Measurements from ENCODE around the gene ZCCHC14.

The ZCCHC14 gene

DNA sequence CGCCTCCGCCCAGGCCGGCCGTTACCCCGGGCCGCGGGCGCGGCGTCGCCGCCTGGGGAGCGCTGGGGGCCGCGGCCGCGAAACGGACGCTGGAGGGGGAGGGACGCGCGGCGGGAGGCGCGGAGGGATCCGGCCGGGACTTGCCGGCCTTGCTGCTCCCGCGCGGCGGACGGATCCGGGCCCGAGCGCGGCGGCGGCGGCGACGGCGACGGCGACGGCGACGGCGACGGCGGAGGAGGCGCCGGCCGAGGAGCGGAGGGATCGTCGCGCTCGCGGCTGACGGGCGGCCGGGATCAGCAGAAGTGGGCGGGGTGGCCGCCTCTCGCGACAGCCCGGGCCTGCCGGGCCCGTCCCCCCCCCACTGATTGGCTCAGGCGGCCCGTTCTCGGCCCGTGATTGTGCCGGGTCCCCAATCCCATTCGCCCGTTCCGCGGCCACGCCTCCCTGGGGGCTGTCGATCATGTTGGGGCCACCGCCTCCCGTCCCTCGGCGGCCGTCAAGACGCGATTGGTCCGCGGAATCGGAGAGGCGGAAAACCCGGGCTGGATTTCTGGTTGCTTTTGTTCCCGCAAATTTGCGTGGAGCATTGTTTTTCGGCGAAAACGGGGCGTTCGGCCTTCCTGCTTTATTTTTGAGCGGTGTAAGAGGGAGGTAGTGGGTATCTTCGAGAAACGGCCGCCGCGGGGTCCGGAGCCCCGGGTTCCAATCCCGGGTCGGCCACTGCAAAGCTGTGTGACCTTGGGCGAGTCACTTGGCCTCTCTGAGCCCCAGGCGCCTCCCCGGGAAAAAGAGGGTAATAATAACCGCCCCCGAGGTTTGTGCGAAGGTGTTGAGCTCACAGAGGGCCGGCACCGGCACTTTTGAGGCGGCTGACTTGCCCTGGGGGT is at the start of gene ZCCHC14:
TSS of gene ZCCHC14 (minus strand) at position 304 of the 887 bp plus-strand sequence. CDS start 786 bp downstream, outside the sequence.
- peak; percentile 97 for DNase-seq (ENCODE audit: low read depth)

GRCh38 chr16:87541872-87542234 is 49.0 kb upstream of the ZCCHC14 start:
- no peak for DNase-seq (ENCODE audit: low read depth)

GRCh38 chr16:87541147-87541871 is 48.5 kb upstream of the ZCCHC14 start:
- no peak for DNase-seq (ENCODE audit: low read depth)

- no peak for DNase-seq (ENCODE audit: low read depth)
These were observed 48.0 kb upstream of the ZCCHC14 start for GRCh38 chr16:87540897-87541146.

DNA sequence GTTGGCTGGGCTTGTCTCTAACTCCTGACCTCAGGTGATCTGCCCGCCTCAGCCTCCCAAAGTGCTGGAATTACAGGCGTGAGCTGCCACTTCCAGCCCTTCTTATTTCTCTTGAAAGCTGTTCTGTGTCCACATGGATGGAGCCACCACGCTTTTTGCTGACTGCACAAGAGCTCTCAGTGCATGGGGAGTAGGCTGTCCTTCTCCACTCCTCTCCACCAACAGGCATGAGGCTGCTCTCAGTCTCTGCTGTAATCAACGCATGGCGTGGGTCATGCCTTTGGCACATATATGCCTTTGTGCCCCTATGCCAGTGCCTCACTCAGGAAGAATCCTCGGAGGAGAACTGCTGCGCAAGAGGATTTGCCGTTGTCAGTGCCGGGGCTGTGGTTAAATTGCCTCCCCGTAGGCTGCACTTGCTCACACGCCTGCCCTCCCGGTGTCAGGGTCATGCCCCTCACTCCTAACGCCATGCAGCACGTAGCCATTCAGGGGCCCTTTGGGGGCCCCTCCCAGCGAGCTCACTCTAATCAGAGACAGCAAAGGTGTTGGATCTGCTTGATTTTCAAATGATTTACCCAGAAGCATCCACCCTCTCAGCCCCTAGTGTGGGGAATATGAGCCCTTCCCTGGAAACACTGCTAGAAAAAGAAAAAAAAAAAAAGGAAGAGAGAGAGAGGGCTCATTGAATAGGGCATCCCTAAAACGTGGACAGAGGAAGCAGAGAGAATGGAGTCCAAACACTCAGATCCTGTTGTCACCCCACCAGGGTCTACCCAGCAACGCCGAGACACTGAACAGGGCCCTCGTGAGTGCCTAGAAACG is 47.5 kb upstream of the ZCCHC14 start:
- no peak for DNase-seq (ENCODE audit: low read depth)

DNA sequence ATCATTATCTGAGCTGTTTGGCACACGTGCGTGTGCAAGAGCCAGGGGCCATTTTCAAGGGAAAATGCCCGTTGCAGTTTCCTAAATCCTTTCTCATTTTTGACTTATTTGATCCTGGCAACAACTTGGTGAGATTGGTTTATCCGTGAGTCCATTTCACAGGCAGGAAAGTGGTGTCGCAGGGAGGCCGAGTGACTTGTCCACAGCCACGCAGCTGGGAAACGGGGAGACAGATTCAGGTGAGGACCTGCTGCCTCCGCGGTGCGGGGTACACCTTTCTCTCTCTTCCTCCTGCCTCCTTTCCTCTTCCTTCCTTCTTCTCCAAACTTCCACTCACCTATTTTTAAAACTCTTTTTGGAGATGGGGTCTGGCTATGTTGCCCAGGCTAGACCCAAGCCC is 46.3 kb upstream of the ZCCHC14 start:
- no peak for DNase-seq (ENCODE audit: low read depth)

DNA sequence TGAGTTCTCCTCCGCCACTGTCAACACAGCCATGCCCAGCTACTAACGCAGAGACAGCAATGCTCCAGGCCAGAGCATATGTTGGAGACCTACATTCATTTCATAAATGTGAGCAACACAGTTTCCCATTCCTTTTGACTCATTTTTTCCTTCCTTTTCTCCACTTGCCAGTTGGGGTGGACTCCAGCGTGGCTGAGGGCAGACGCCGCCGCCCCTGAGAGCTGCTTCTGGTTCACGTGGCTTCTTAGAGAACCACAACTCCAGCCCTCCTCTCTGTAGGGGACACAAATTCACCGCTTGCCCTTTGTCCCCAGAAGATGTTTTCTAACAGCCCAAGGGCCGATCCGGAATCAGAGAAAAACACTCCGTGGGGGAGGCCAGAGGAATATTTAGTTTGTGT is 45.8 kb upstream of the ZCCHC14 start:
- peak; percentile 43 for DNase-seq (ENCODE audit: low read depth)

DNA sequence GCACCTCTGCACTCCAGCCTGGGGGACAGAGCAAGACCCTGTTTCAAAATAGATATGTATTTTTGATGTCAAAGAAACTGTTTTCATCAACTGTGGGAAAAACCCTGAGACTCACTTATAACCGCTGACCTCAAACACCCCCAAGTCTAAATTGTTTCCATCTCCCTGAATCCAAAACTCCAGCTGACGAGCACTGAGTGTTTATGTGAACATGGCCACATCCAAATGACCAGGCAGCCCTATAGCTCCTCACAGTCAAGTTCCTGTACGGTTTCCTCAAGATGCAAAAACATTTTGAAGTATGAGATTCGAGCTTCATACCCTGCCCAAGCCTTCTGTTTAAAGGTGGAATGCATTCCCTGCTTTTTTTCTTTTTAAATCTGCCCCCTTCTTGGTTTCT is 45.3 kb upstream of the ZCCHC14 start:
- DNase-seq (ENCODE audit: low read depth): no peak

DNA sequence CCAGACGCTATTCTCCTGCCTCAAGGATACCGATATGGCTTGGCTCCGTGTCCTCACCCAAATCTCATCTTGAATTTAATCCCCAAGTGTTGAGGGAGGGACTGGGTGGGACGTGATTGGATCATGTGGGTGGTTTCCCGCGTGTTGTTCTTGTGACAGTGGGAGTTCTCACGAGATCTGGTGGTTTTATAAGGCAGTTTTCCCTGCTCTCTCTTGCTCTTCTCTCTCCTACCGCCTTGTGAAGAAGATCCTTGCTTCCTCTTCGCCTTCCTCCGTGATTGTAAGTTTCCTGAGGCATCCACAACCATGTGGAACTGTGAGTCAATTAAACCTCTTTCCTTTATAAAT is 43.9 kb upstream of the ZCCHC14 start:
- no peak for DNase-seq (ENCODE audit: low read depth)

- DNase-seq (ENCODE audit: low read depth): no peak
These were observed 43.3 kb upstream of the ZCCHC14 start for GRCh38 chr16:87535855-87536794.

DNA sequence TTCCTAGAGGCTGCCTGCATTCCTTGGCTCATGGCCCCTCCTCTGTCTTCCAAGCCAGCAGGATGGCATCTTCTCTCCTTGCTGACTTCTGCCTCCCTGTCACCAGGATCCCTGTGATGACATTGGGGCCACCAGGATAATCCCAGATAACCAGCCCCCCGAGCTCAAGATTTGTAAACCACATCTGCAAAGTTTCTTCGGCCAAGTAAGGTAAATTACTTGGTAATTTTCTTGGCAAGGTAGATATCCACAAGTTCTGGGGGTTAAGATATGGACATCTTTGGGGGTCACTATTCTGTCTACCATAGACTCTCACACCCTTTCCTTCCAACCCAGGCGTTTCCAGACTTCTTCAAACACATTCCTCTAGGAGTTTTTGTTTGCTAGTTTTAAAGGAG is 42.6 kb upstream of the ZCCHC14 start:
- no peak for DNase-seq (ENCODE audit: low read depth)

GRCh38 chr16:87534751-87535150 is 41.9 kb upstream of the ZCCHC14 start:
- no peak for DNase-seq (ENCODE audit: low read depth)

DNA sequence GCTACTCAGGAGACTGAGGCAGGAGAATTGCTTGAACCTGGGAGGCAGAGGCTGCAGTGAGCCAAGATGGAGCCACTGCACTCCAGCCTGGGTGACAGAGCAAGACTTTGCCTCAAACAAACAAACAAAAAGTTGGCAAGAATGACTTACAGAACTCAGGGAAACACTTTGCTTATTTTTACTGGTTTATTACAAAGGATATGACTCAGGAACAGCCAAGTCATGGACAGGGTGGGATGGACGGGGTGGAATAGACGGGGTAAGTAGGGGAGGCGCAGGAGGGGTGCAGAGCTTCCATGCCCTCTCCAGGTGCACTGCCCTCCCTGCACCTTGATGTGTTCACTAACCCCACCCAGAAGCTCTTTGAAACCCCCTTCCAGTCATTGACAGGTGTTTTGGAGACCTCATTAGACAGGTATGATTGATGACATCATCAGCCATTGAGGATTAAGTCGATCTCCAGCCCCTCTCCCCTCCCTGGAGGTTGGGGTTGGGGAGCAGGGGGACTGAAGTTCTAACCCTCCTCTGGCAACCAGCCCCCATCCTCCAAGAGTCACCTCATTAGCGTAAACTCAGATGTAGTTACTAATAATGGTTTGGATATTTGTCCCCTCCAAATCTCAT is 41.3 kb upstream of the ZCCHC14 start:
- DNase-seq (ENCODE audit: low read depth): no peak

GRCh38 chr16:87533061-87533460 is 40.2 kb upstream of the ZCCHC14 start:
- no peak for DNase-seq (ENCODE audit: low read depth)

- DNase-seq (ENCODE audit: low read depth): no peak
These were observed 38.6 kb upstream of the ZCCHC14 start for GRCh38 chr16:87531418-87531817.

GRCh38 chr16:87528690-87529579 is 36.1 kb upstream of the ZCCHC14 start:
- DNase-seq (ENCODE audit: low read depth): no peak

DNA sequence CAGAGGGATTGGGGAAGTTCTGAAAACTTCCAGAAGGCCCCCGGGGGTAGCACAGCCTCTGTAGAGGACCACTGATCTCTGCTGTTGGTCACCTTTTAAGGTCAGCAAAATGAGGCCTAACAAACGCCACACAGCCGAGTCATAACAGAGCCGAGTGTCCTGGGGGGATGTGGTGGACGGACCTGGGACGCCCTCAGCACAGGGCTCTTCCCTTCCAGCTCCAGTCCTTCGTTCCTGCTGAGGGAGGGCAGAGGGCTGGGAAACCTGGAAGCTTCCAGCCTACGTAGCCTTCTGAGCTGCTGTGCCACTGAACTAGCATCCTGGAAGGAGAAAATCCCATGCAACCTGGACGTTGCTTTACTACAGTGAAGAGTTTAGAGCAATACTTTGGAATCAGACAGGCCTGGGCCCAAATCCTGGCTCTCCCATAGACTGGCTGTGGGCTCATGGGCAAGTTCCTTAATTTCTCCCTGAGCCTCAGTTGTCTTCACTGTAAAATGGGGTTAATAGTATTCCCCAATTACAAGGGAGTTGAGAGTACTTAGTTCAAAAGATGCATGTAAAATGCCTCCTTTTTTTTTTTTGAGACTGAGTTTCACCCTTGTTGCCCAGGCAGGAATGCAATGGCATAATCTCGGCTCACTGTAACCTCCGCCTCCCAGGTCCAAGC is 34.4 kb upstream of the ZCCHC14 start:
- DNase-seq (ENCODE audit: low read depth): no peak

DNA sequence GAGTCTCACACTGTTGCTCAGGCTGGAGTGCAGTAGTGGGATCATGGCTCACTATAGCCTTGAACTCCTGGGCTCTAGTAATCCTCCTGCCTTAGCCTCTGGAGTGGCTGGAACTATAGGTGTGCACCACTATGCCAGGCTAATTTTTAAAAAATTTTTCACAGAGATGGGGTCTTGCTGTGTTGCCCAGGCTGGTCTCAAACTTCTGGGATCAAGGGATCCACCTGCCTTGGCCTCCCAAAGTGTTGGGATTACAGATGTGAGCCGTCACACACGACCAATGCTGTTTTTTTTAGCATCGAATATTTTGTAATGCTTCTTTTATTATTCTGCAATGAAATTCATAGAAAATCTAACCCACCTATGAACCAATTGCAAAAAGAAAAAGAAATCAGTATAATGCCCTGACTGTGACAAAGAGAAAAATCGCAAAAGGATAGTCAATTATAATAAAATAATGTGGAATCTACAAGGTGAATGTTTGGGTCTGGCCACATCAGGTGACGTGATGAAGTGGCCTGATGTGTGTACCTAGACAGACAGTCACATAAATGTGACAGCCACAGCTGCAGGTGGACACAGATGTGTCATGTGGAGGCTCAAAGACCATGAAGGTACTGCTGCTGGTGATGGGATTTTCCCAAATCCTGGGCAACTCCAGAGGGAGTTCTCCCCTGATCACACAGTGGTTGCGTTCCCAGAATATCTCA is 33.6 kb upstream of the ZCCHC14 start:
- DNase-seq (ENCODE audit: low read depth): no peak

- no peak for DNase-seq (ENCODE audit: low read depth)
These were observed 32.5 kb upstream of the ZCCHC14 start for GRCh38 chr16:87525352-87525751.

Measured in GM04504 (cell line).